Measurements from ENCODE around the gene FXYD5. TPM values are rescaled to one million over a fixed set of nuclear protein-coding genes. Genes with fewer than 3 reads are reported as not detected.
"Not testable (repeated sequence)": the region's sequence is repeated elsewhere in the genome, so short reads cannot be mapped to it uniquely, and the experiment has no call there.

FXYD5 gene
- total RNA-seq, 1 donor from 2014 or later = 73.4 TPM

DNA sequence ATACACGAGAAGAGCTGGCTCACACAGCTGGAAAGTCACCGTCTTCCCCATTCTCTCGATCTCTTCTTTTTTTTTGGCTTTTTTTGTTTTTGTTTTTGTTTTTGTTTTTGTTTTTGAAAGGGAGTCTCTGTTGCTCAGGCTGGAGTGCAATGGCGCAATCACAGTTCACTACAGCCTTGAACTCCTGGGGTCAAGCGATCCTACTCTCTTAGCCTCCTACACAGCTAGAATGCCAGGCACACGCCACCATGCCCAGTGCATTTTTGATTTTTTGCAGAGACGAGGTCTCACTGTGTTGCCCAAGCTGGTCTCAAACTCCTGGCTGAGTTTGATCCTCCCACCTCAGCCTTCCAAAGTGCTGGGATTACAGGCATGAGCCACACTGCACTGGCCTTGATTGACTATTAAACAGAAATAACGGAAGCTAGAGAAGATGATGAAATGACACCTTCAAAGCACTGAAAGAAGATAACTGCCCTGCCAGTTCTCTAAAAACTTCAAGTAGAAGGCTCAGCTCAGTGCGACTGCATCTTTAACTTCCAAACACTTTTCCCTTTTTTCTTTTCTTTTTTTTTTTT, 34.9 kb upstream of the FXYD5 start:
- no peak for DNase-seq (ENCODE audit: low spot score)

DNA sequence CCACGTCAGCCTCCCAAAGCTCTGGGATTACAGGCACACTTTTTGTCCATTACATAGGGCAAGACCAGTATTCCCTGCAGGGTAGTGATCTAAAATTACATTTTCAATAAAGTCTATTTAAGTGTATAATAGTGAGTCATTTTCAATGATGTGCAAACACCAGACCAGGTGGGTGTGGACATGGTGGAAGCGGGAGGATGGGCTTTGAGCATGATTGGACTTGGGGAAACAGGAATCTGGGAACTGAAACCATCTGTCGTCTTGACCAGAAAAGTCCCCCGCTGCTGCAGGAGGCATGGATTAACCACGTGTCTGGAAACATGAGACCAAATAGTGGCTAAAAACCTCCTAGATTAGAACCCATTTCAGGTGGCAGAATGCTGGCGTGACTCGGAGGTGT, 34.0 kb upstream of the FXYD5 start:
- no peak for DNase-seq (ENCODE audit: low spot score)

DNA sequence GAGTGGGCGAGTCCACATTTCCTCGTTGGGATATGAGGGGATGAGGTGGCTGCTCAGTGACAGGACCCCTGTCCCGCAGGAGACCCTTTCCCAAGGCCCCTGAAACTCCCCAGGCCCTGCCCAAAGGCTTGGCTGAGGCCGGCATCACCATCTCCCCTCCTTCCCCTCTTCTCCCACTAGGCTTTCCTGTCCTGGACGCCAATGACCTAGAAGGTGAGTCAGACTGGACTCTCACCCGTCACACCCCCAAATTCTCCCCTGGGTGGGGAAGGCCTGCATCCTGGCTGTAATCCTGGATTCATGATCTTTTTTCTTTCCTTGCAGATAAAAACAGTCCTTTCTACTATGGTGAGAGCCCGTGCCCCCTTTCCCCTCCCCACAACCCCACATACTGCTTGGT, 33.6 kb upstream of the FXYD5 start:
- DNase-seq (ENCODE audit: low spot score) = no peak

DNA sequence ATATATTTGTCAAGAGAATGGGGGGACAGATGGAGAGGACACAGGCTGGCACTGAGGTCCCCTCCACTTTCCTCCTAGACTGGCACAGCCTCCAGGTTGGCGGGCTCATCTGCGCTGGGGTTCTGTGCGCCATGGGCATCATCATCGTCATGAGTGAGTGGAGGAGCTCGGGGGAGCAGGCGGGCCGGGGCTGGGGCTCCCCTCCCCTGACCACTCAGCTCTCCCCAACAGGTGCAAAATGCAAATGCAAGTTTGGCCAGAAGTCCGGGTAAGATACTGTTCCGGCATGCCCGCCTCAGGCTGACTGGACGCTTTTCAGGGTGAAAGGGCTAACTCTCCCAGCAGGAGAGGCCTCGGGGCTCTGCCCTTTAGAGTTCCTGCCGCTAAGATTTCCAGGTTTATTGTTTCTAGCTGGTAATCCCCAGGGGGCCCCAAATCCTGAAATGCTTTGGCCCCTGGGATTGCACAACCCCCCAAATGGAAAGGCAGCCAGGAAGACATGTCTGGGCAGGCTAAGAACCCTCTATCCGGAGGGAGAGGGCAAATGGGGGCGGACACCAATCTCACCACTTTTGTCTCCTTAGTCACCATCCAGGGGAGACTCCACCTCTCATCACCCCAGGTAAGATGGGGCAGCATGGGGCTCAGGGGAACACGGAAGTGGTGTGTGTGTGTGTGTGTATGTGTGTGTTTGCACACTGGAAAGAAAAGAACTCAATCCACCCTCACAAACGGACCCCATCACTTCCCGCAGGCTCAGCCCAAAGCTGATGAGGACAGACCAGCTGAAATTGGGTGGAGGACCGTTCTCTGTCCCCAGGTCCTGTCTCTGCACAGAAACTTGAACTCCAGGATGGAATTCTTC, 31.6 kb upstream of the FXYD5 start:
- DNase-seq (ENCODE audit: low spot score) = no peak

DNA sequence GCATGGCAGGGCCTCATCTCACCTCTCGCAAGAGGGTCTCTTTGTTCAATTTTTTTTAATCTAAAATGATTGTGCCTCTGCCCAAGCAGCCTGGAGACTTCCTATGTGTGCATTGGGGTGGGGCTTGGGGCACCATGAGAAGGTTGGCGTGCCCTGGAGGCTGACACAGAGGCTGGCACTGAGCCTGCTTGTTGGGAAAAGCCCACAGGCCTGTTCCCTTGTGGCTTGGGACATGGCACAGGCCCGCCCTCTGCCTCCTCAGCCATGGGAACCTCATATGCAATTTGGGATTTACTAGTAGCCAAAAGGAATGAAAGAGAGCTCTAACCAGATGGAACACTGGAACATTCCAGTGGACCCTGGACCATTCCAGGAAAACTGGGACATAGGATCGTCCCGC, 31.0 kb upstream of the FXYD5 start:
- DNase-seq (ENCODE audit: low spot score) = no peak

DNA sequence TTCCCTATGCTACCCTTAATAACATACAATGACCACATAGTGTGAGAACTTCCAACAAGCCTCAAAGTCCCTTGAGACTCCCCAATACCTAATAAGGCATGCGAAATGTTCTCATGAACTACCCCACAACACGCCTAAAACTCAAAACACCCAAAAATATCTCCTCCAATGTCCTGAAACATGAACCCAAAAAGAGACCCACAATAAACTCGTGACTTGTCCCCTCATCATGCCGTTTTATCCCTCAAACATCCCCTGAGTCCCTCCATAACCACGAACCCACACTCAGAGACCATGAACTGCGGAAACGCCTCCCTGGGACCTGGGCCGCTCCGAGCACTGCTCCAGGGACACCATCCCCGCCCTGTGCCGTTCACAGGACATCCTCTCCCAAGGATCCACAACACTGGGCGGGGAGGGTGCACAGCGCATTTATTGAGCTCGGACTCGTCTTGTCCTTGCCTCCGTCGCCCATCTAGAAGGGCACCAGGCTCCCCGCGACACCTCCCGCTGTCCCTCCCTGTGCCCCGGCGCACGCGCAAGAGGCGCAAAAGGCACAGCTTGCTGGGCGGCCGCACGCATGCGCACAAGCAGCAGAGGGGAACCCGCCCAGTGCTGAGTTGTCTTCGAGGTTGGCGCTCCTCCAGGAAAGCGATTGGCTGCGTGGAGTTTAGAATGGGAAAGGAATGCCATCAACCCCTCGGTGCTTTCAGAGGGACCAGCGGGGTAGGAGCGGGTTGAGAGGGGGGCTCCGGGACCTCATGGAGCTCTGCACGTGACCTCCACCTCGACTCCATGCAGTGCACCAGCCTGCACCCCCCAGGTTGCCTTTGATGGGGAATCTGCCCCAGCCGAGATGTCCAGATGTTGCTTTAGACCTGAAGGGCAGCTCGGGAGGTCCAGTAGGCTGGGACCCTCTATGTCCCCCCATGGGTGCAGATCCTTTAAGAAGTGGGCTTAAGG, 30.2 kb upstream of the FXYD5 start:
- DNase-seq (ENCODE audit: low spot score) = peak; percentile 97

DNA sequence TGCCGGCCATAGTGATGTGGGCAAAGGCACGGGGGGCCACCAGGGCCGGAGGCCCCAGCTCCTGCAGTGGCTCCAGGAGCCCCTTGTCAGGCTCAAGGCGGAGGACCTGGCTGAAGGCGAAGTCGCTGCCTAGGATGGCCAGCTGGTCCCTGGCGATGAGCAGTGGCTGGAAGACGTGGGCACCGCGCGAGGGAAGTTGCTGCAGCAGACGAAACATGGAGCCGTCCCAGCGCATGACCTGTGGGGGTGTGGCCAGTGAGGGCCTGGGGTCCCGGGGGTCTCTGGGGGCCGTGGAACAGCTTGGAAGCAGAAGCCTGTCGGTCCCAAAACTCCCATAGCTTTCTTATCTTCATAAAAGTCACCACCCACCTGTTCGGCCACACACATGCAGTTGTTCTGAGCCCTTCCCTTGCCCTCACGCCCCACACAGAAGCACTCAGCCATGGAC, 29.2 kb upstream of the FXYD5 start:
- no peak for DNase-seq (ENCODE audit: low spot score)

DNA sequence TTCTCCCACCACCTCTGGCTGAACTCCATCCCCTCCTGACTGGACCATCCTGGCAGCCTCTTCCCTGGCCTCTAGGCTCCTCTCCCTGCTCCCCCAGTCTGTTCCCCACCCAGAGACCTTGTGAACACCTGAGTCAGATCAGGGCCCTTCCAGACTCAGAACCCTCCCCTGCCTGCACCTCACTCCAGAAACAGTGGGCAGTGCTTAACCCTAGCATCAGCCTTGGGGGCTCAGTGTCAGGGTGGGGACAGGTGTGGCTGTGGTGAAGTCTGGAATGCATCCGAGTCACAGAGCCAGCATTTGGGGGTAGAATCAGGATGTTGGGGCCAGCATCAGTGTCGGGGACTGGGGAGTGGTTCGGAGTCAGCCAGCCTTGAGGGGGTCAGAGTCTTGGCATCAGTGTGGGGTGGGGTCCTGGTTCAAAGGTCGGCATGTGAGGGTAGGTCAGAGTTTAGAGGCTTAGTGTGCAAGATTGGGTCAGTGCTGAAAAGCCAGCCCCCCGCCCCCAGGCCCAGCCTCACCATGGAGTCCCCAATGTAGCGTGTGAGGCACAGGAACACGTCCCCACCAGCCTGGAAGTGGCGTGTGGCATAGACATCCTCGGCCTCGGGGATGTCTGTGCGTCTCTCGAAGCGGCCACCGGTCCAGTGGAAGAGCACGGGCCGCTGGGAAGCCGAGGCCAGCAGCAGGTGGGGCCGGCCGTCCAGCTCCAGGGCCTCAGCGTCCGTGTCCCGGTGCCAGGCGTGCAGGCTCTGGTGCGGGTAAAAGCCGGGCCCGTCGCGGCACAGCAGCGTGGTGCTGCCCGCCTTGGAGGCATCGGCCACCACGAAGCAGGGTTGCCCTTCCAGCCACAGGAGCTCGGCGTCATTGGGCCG, 28.5 kb upstream of the FXYD5 start:
- DNase-seq (ENCODE audit: low spot score) = no peak

DNA sequence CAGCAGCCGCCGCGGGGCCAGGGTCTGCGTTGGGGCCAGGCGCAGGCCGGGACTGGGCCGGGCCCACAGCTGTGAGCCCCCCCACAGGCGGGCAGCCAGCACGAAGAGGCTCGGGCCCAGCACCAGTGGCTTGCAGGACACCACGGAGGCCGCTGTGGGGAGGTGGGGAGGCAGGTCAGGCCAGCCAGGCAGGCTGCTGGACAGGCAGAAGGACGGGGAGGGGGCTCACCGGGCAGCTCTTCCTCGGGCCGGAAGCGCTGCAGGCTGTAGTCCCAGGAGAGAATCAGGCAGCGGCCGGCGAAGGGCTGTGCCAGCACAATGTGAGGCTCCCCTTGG, 27.9 kb upstream of the FXYD5 start:
- DNase-seq (ENCODE audit: low spot score) = no peak

DNA sequence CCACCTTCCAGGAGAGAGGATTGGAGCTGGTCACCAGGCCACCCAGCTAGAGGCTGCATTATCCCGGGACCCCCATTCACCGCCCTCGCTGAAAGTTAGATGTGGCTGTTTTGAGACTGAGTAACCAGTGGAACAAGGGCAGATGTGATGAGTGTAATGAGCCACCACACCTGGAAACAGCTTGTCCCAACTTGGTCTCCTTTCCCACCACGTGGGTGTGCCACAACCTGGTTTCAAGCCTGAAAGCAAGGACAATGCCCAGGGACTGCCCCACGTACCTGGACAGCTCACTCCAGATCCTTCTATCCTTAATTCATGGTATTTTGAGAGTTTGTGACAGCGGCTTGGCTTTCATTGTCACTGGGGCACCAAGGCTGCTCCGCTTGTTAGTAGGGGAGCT, 26.7 kb upstream of the FXYD5 start:
- DNase-seq (ENCODE audit: low spot score) = no peak

DNA sequence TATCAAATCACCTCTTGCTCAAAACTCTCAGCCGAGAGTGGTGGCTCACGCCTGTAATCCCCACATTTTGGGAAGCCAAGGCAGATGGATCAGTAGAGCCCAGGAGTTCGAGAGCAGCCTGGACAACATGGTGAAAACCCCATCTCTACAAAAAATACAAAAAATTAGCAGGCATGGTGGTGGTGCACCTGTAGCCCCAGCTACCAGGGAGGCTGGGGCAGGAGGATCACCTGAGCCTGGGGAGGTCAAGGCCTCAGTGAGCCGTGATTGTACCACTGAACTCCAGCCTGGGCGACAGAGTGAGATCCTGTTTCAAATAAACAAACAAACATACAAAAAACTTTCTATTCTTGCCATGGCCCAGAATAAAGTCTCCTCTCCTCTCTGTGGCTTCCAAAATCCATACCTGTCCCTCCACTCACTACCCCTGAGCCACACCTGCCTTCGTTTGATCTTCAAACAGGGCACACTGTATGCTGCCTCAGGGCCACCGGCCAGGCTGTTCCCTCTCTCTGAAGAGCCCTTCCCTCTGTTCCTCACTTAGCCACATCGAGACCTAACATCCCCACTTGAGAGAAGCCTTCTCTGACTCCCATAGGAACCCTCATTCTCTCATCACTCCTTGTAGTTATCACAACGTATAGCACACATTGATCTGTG, 26.0 kb upstream of the FXYD5 start:
- DNase-seq (ENCODE audit: low spot score) = no peak

DNA sequence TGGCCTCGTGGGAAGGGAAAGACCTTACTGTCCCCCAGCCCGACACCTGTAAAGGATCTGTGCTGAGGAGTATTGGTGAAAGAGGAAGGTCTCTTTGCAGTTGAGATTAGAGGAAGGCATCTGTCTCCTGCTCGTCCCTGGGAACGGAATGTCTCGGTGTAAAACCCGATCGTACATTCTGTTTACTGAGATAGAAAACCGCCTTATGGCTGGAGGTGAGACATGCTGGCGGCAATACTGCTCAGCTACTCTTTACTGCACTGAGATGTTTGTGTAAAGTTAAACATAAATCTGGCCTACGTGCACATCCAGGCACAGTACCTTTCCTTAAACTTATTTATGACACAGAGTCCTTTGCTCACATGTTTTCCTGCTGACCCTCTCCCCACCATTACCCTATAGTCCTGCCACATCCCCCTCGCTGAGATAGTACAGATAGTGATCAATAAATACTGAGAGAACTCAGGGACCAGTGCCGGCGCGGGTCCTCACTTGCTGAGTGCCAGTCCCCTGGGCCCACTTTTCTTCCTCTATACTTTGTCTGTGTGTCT, 24.7 kb upstream of the FXYD5 start:
- DNase-seq (ENCODE audit: low spot score) = not testable (repeated sequence)

DNA sequence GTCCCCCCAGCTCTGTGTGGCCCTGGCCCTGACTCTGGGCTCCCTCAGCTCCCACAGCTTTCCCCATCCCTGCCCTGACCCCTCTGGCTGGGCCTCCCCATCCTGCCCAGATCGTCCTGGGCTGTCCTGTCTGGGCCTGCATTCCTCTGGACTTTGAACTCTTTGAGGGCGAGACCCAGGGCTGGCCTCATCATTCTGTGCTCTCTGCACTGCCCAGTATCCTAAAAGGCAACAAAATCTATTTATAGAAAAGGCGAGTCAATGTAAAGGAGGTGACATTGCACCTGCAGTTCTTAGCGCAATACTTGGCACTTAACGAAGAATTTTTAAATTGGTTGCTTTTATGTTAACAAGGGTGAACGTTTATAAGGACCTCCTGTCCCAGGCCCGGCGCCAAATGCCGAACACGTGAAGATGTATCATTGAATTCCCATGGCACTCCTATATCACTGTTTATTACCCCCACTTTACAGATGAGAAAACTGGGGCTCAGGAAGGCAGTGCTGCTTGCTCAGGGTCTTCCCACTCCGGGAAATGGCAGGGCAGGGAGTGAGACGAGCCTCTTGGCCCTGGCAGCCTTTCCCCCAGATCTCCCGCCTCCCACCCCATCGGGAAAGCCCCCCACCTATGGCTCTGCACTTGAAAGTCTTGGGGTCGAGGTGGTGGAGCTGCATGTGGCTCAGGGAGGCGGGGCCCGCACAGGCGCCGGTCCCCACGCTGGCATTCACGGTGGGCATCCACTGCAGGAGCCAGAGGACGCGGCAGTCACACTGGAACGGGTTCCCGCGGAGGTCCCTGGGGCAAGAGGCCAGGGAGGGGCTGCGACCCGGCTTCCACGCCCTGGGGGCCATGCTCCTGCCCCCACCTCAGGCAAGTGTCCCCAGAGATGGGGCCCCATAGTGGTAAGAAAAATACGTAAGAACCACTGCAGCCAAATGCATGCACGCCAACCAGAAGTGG, 23.5 kb upstream of the FXYD5 start:
- DNase-seq (ENCODE audit: low spot score) = no peak

DNA sequence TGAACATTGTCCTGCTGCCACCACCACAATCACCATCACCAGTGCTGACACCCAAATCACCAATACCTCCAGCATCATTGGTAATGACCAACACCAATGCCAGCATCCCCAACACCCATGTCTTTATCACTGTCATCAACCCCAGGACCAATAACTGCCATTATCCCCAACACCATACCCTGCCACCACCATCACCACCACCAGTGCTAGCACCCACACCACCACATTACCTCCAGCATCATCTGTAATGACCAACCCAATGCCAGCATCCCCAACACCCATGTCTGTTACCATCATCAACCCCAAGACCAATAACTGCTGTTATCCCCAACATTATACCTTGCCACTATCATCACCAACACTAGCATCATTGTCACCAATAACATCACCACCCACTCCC, 22.3 kb upstream of the FXYD5 start:
- no peak for DNase-seq (ENCODE audit: low spot score)

DNA sequence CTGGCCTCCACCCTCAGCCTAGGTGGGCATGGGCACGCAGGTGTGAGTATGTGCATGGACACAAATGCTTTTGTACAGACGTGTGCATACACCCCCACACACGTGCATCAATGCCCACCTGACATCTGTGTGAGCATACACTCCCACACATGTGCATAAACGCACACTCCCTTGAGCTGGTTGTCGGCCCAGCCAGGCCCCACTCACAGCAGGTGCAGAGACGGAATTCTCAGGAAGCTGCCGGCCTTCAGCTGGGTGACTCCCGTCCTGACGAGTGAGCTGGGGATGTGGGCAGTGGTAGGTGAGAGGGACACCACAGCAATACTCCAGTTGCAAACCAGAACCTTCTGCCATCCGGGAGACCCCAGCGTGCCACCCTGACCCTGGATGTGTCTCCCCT, 20.7 kb upstream of the FXYD5 start:
- no peak for DNase-seq (ENCODE audit: low spot score)

DNA sequence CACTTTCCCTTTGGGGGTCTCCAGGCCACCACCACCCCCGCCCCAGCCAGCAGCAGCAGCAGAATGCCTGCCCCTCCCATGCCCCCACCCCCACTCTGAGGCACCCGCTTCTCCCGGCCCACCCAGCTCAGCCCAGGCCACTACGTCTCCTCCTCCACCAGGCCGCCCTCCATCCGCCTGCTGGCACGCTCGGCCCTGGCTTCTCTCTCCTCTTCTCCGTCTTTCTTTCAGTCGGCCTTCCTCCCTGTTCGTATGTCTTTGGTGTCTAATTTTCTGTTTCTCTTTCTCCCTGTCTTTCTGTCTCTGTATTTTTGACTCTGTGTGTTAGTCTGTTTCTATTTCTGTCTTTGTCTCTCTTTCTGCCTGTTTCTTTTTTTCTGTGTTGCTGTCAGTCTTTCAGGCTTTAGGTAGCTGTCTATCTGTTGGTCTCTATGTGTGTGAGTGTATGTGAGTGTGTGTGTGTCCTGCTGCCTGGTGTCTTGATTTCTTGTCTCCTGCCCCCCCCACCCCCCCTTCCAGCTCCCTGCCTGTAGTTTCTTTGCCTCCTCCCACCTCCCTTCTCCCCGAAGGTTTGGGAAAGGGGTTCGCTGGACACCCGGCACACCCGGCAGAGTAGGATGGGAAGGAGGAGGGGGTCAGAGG, 19.8 kb upstream of the FXYD5 start, which contains the start of gene LGI4:
Gene LGI4, minus strand, starts transcription at position 459 of the 642 bp plus-strand sequence. Its CDS starts 379 bp downstream, at position 80.
- no peak for DNase-seq (ENCODE audit: low spot score)

DNA sequence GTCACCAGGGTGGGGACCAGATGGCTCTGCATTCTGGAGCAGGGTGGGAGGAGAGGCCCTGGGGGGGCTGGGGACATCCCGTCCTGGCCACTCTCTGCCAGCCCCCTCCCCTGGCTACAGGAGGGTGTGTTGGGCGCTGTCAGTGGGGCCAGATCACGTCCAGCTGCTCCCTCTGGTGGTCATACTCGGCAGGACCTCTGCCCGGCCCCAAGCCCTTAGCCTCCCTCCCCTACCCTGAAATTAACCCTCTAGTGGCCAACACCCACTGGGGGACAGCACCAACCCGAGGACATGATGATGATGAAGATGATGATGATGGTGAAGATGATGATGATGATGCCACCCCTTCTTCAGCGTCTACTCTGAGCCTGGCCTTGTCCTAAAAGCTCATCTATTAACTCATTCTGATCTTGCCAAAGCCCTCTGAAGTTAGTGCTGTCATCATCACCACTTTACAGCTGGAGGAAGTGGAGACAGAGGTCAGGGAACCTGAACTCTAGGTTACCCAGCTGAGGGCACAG, 19.1 kb upstream of the FXYD5 start:
- DNase-seq (ENCODE audit: low spot score) = no peak

DNA sequence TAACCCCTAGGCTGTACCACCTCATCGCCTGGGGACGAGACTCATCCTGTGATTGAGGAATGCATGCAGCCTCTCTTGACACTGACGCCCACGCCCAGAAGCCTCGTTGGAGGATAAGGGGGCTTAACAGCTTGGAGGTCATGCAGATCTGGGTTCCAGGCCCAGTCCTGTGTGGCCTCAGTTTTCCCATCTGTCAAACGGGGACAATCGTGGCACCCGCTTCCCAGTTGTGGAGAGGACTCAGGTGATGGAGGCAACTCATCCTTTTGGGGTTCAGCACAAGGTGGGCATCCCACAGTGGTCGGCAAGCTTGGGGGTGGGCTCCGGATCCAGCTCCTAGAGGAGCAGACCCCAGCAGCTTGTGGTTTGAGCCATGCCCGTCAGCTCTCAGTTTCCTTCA, 18.3 kb upstream of the FXYD5 start:
- DNase-seq (ENCODE audit: low spot score) = no peak
